Prostate gland (tissue), 2 donors: ENCODE measurements around the gene DTWD2. TPM values are rescaled to one million over a fixed set of nuclear protein-coding genes. Genes with fewer than 3 reads are reported as not detected.

Experiments used
- DNase-seq: peaks from one replicate; pipeline ENCODE4 v3.0.0-alpha.2; 2019; ENCODE audit warnings: low spot score
- H3K27ac ChIP-seq, 2 donors: fragments of 200-600 bp; sonication (generic); 2 replicates each; pipeline ENCODE4 v1.5.1; 2017 to 2019
- H3K27me3 ChIP-seq: fragments of 200-600 bp; sonication (generic); replicated peaks from 2 replicates; pipeline ENCODE4 v1.5.1; 2019; ENCODE audit not compliant: insufficient read depth
- H3K36me3 ChIP-seq, 2 donors: fragments of 200-600 bp; sonication (generic); 1 replicate in 1 of 2; 2 replicates in 1 of 2; pipeline versions ENCODE4 v1.5.1 to v1.8.1; 2017 to 2019
- H3K4me1 ChIP-seq: fragments of 200-600 bp; sonication (generic); replicated peaks from 2 replicates; pipeline ENCODE4 v1.5.1; 2019
- H3K4me3 ChIP-seq, 2 donors: fragments of 200-600 bp; sonication (generic); 2 replicates each; pipeline ENCODE4 v1.5.1; 2017 to 2019
- H3K9me3 ChIP-seq: fragments of 200-600 bp; sonication (generic); 2 replicates; pipeline ENCODE4 v1.5.1; 2017
- CTCF ChIP-seq, 4 experiments: fragments of 200-600 bp in 2 of 4; fragments of 450-650 bp in 2 of 4; sonication (generic) in 2 of 4; IDR thresholded peaks; 1 replicate in 3 of 4; 2 replicates in 1 of 4; pipeline ENCODE4 v1.5.1; 2016 to 2019; ENCODE audit warnings: antibody characterized with exemption in 4 of 4, mild to moderate bottlenecking in 2 of 4, moderate library complexity in 2 of 4
- POLR2A ChIP-seq: fragments of 450-650 bp; IDR thresholded peaks from one replicate; pipeline ENCODE4 v1.6.1; 2016; ENCODE audit warnings: antibody characterized with exemption, mild to moderate bottlenecking
- POLR2AphosphoS5 ChIP-seq: sonication (generic); formaldehyde crosslinking; IDR thresholded peaks from one replicate; pipeline ENCODE4 v1.6.1; 2017; ENCODE audit warnings: antibody characterized with exemption
- WGBS: methylation state at CpG from one replicate; pipeline ENCODE4 v1.1.5; 2018; 5-methylcytosine and 5-hydroxymethylcytosine counted together
- intact Hi-C: fragments of 100-400 bp; cut with DNase I; formaldehyde crosslinking; loops from one replicate; pipeline ENCODE4 v1.14.2; 2022
- total RNA-seq, 2 donors: library from RNA; depleted of rRNA; stranded (reverse); fragments of >200 nt; gene quantifications; one replicate each; pipeline ENCODE4 v1.1.0, GENCODE V29; 2016

The DTWD2 gene, protein sequence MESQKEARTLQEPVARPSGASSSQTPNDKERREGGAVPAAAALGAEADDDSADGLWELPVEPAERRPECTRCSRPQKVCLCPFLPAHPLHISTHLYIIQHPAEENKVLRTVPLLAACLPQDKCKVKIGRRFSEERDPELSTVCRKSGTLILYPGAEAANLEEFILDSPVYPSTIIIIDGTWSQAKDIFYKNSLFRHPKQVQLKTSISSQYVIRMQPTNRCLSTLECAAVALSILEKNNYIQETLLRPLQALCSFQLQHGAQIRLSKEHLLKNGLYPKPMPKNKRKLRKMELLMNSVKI
- 10 to 100 TPM; 13.4 to 15.5 TPM for total RNA-seq

DNA sequence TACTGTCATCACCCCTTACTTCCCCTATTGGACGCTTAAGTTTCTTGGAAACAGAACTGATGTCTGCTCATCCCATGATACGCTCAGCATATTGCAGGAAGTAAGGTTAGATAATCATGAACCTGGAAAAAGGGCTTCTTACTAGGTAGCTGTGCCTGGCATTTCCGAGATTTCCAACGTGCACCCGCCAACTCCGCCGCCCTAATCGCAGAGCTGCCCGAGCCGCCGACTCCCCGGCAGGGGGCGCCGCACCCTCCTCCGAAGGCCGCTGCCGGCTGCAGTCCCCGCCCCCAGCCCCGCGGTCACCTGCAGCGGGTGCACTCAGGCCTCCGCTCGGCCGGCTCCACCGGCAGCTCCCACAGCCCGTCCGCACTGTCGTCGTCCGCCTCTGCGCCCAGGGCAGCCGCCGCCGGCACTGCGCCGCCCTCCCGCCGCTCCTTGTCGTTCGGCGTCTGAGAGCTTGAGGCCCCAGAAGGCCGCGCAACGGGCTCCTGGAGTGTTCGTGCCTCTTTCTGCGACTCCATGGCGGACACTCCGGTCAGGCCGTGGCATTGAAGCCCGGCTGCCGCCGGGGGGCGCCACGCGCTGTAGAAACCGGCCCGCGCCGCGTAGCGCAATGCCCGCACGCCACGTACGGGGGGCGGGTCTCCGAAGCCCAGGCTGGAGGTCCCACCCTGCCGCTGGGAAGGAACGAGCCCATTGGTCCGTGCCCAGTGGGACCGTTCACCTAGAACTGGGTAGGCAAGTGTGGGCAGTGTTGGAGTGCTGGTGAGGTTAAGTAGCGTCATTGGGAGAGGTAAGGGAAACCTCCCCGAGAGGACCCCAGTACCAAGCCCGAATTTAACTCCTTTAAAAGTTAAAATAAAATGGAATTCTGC is at the start of gene DTWD2:
Gene DTWD2, minus strand, starts transcription at position 560 of the 878 bp plus-strand sequence. Its CDS starts 36 bp downstream, at position 524.
- H3K4me3 ChIP-seq, result peak within 1 kb of the TSS; percentile 45 to 60
- H3K36me3 ChIP-seq, result no peaks in the 10 kb centered on the region
- peak; percentile 90 for DNase-seq
- H3K27me3 ChIP-seq, result no peaks in the 10 kb centered on the region
- no peaks in the 10 kb centered on the region for H3K9me3 ChIP-seq
- WGBS, result under 1% methylated on average over 69 of the region's 74 CpGs
- no peaks in the 10 kb centered on the region for H3K4me1 ChIP-seq
- intact Hi-C loops, result loop anchor here (1.0 to 5.0 kb wide), 4 partner anchors 83 to 424 kb away; partner anchors contain the start of gene DMXL1
- TF ChIP-seq POLR2A (peak; percentile 26), POLR2AphosphoS5 (peak; percentile 47), CTCF (IDR thresholded peaks at IDR 0.05) (peak; percentile 87 to 98 (median 92))
- H3K27ac ChIP-seq, result peak within 1 kb of the TSS; percentile 80 to 92

DNA sequence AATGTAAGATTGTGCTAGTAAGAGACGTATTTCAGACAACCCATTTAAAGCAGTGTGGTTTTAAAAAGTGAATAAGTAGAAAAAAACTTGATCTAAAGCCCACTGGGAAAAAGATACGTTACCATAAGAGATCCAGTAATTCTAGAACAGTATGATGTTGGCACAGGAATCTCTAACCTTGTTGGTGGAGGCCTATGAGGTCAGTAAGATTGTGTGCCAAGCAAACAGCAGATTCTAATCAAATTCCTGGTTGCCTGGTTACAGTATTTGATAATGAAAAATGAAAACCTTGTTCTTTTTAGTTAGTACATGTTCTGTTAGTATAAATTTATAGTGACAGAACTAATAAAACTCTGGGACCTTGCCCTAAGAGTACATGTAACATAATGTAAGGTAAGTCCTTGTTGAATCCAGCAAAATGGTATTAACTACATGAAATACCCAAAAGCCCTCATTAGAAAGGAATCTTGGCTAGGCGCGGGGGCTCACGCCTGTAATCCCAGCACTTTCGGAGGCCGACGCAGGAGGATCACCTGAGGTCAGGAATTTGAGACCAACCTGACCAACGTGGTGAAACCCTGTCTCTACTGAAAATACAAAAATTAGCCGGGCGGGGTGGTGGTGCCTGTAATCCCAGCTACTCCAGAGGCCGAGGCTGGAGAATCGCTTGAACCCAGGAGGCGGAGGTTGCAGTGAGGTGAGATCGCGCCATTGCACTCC is 49.3 kb upstream of the DTWD2 start:
- Histone ChIP-seq H3K4me1 (peaks cover 3% of the 10 kb centered on the region), H3K27me3 (no peaks in the 10 kb centered on the region), H3K4me3 (no peak overlapping the region), H3K36me3 (no peaks in the 10 kb centered on the region), H3K27ac (peak overlapping the region; percentile 64 to 83), H3K9me3 (no peaks in the 10 kb centered on the region)
- DNase-seq, result peak; percentile 58
- 59% methylated on average over 16 of the region's 16 CpGs for WGBS
- intact Hi-C loops, result no loop called here
- TF ChIP-seq POLR2A, result no peak
- peak; percentile 88 for TF ChIP-seq POLR2AphosphoS5

DNA sequence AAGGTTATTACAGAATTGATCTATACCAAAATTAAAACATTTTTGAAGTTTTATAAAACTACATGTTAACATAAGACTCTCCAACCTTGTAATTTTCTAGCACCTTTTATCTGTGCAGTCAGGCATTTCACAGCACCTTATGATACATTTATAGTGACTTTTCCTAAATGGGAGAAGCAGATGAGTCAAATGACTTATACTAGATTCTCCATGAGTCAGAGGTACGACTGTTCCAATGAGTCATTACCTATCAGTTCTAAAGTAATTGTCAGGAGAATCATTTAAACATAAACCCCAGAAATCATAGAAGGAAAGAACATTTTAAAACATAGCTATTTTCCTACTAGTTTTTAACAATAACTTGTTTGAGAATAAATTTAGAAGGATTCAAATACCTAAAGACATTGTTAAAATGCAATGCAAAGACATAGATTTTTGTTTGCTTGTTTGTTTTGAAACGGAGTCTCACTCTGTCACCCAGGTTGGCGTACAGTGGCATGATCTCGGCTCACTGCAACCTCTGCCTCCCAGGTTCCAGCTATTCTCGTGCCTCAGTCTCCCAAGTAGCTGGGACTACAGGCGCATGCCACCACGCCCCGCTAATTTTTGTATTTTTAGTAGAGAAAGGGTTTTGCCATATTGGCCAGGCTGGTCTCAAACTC is 47.9 kb upstream of the DTWD2 start:
- Histone ChIP-seq H3K9me3 (no peaks in the 10 kb centered on the region), H3K27me3 (no peaks in the 10 kb centered on the region), H3K4me3 (no peak overlapping the region), H3K4me1 (peaks cover 3% of the 10 kb centered on the region), H3K27ac (peak overlapping the region; percentile 64 to 83), H3K36me3 (no peaks in the 10 kb centered on the region)
- intact Hi-C loops, result no loop called here
- TF ChIP-seq POLR2AphosphoS5 (peak; percentile 53), CTCF (IDR thresholded peaks at IDR 0.05) (no peak), POLR2A (no peak)
- DNase-seq, result no peak
- WGBS, result 76% methylated on average over 8 of the region's 8 CpGs

DNA sequence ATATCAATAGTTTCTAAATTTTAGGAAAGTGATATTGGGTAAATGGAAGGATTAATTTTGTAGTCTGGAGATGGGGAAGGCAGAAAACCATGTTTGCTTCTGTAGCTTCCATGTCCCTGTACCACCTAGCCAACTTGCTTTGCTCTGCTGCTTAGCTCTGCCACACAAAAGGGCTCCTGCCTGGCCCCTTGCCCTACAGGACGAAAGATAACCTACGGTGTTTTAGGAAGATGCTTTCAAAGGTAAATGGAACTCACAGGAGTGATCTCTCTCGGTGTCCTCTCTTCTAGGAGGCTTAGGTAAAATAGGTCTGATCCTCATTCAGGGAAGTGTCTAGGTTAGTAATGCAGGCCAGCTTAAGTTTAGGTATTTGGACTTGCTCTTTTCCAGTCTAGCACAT is 44.8 kb upstream of the DTWD2 start:
- DNase-seq, result no peak
- Histone ChIP-seq H3K9me3 (no peaks in the 10 kb centered on the region), H3K4me1 (peaks cover 3% of the 10 kb centered on the region), H3K27ac (peak overlapping the region; percentile 20 to 46), H3K4me3 (no peak overlapping the region), H3K36me3 (no peaks in the 10 kb centered on the region), H3K27me3 (no peaks in the 10 kb centered on the region)
- WGBS, result 86% methylated on average over 3 of the region's 3 CpGs
- intact Hi-C loops, result no loop called here
- TF ChIP-seq POLR2AphosphoS5 (no peak), CTCF (IDR thresholded peaks at IDR 0.05) (no peak), POLR2A (no peak)
